Osteoblast (primary cell): ENCODE data around the gene WFDC1. TPM values are rescaled to one million over a fixed set of nuclear protein-coding genes. Genes with fewer than 3 reads are reported as not detected.

Experiments
- DNase-seq: peaks from one replicate; pipeline ENCODE4 v3.0.0; 2011; ENCODE audit warnings: low spot score, mixed read lengths; ENCODE audit not compliant: insufficient read length; ENCODE audit errors: missing footprints
- H2AFZ ChIP-seq: 2 replicates; pipeline ENCODE4 v1.6.0; 2011; ENCODE audit warnings: mild to moderate bottlenecking, low read length
- H3K27ac ChIP-seq: 2 replicates; pipeline ENCODE4 v1.5.1; 2011; ENCODE audit warnings: mild to moderate bottlenecking, low read depth, low read length, moderate library complexity
- H3K27me3 ChIP-seq: 2 replicates; pipeline ENCODE4 v1.6.0; 2012; ENCODE audit warnings: mild to moderate bottlenecking, control low read depth, inconsistent platforms, low read length, moderate library complexity; ENCODE audit not compliant: insufficient read depth
- H3K36me3 ChIP-seq: 2 replicates; pipeline ENCODE4 v1.5.1; 2011; ENCODE audit warnings: mild to moderate bottlenecking, low read length, control low read depth, moderate library complexity; ENCODE audit not compliant: insufficient read depth
- H3K4me1 ChIP-seq: 2 replicates; pipeline ENCODE4 v1.5.1; 2011; ENCODE audit warnings: mild to moderate bottlenecking, low read length, control low read depth, moderate library complexity; ENCODE audit not compliant: insufficient read depth
- H3K4me2 ChIP-seq: 2 replicates; pipeline ENCODE4 v1.6.0; 2011; ENCODE audit warnings: mild to moderate bottlenecking, low read length; ENCODE audit not compliant: insufficient read depth
- H3K4me3 ChIP-seq: fragments of 200-600 bp; sonication (generic); 3 replicates; pipeline ENCODE4 v1.5.1; 2012; ENCODE audit warnings: mild to moderate bottlenecking, low read length, inconsistent platforms; ENCODE audit not compliant: insufficient read depth
- H3K79me2 ChIP-seq: 2 replicates; pipeline ENCODE4 v1.6.0; 2012; ENCODE audit warnings: mild to moderate bottlenecking, low read length, control low read depth, inconsistent platforms; ENCODE audit not compliant: insufficient read depth
- H3K9me3 ChIP-seq: 2 replicates; pipeline ENCODE4 v1.5.1; 2011; ENCODE audit warnings: low read depth, low read length, control low read depth
- H4K20me1 ChIP-seq: 2 replicates; pipeline ENCODE4 v1.6.0; 2012; ENCODE audit warnings: mild to moderate bottlenecking, low read length, control low read depth; ENCODE audit not compliant: insufficient read depth
- CTCF ChIP-seq: IDR thresholded peaks from 2 replicates; pipeline ENCODE4 v1.5.1; 2011; ENCODE audit warnings: mild to moderate bottlenecking, low read depth, low read length, moderate library complexity; ENCODE audit errors: extremely low read depth
- total RNA-seq: library from RNA; depleted of rRNA; stranded (reverse); fragments of >200 nt; gene quantifications from 2 replicates; pipeline ENCODE4 v1.2.3, GENCODE V29; 2012

Gene WFDC1
- total RNA-seq, 1 donor, result not detected

DNA sequence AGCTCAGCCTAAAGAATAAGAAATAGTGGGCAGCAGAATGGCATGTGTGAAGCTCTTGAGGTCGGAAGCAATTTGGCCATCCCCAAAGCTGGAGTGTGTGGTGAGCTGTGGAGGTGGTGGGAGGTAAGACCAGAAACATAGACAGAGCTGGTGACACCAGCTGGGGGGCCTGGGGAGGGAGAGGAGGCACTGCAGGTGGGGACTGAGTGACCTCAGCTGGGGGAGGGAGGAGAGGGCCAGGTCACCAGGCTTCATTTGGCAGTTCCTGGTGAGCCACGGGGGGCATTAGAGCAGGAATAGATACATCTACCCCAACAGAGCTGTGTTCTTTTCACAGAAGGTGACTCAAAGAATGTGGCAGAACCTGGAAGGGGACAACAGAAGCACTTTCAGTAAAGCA lies 31.9 kb downstream of the WFDC1 start:
- Histone ChIP-seq H3K4me1 (no peaks in the 10 kb centered on the region), H2AFZ (no peak overlapping the region), H3K27me3 (no peaks in the 10 kb centered on the region), H3K27ac (no peak overlapping the region), H3K9me3 (no peaks in the 10 kb centered on the region), H4K20me1 (peaks cover 2% of the 10 kb centered on the region), H3K4me2 (no peak overlapping the region), H3K36me3 (no peaks in the 10 kb centered on the region), H3K4me3 (no peak overlapping the region), H3K79me2 (no peaks in the 10 kb centered on the region)
- TF ChIP-seq CTCF, result no peak
- DNase-seq, result no peak

DNA sequence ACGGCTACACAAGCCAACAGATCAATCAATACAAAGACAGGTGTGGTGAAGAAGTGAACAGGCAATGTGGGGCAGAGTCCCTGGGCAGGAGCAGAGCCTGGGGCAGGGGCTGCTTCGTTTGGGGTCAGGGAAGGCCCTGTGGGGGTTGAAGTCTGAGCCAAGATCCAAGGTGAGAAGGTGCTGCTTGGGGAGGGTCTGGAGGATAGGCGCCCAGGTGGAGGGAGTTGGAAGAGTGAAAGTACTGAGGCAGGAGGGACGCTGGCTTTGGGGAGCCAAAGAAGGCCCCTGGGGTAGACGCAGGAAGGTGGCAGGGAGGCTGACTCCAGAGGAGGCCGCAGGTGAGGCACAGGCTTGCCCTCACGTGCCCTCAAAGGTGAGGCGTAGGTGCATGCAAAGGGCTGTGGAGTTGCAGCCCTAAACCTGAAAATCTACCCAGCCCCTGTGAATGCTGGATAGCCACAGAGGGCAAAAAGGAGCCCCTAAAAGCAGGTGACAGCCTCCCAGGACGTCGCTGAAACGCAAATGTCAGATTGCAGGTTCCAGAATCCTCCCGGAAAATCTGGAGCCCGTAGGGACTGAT lies 33.3 kb downstream of the WFDC1 start:
- TF ChIP-seq CTCF, result no peak
- no peaks in the 10 kb centered on the region for H3K27me3 ChIP-seq
- H4K20me1 ChIP-seq, result peaks cover 2% of the 10 kb centered on the region
- no peaks in the 10 kb centered on the region for H3K36me3 ChIP-seq
- no peak for DNase-seq
- no peak overlapping the region for H3K4me3 ChIP-seq
- H2AFZ ChIP-seq, result no peak overlapping the region
- H3K4me1 ChIP-seq, result no peaks in the 10 kb centered on the region
- H3K9me3 ChIP-seq, result no peaks in the 10 kb centered on the region
- H3K4me2 ChIP-seq, result no peak overlapping the region
- H3K27ac ChIP-seq, result no peak overlapping the region
- H3K79me2 ChIP-seq, result no peaks in the 10 kb centered on the region

DNA sequence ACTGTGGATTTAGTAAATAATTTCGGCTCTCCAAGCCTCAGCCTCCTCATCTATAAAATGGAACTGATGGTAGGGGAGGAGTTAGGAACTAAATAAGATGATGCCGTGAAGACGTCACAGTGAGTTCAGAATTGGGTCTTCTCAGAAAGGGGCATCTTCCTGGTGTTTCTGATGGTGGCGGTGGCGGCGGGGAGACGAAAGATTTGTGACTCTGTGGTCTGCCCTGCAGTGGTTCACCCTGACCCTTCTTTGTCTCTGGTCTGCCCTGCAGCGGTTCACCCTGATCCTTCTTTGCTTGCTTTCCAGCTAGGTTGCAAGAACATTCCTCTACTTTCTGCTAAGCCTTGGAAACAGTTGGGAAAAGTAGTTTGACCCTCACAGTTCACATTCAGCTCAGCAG lies 34.3 kb downstream of the WFDC1 start:
- Histone ChIP-seq H3K27ac (no peak overlapping the region), H3K9me3 (no peaks in the 10 kb centered on the region), H3K36me3 (no peaks in the 10 kb centered on the region), H3K4me2 (no peak overlapping the region), H2AFZ (no peak overlapping the region), H3K4me1 (no peaks in the 10 kb centered on the region), H4K20me1 (peaks cover 2% of the 10 kb centered on the region), H3K79me2 (no peaks in the 10 kb centered on the region), H3K4me3 (no peak overlapping the region), H3K27me3 (no peaks in the 10 kb centered on the region)
- TF ChIP-seq CTCF, result no peak
- DNase-seq, result no peak

DNA sequence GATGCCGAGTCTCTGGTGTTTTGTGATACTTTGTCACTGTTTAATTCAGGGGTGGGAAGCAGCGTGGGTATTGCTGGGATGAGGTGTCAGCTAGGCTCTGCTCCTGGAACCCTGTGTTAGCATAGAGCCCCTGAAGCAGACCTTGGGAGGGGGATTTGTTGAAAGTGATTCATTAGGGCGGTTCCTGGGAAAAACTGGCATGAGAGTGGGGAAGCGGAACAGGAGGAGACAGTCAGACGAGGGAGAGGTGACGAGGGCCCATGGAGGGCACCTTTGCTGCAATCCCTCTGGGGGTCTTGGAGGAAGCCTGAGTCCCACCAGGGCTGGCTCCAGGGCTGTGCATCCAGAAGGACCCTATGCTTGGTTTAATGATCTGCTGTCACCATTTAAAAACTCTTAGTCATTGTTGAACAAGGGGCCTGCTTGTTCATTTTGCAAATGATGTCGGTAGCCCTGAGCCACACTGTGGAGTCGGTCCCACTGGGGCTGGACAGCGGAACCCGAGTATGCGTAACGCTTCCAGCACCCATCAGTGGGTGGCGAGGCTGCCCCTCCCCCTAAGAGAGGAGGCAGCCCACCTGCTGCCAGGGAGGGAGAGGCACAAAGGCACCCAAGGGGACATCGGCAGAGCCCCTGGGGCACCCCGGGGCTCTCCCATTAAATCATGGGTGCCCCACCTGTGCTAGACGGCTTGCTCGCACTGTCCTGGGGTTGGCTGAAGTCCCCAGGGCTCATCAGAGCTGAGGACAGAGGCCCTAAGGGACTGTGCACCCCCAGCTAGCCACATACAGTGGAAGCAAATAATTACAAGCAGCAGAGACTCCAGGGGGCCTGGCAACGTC lies 35.4 kb downstream of the WFDC1 start:
- Histone ChIP-seq H2AFZ (no peak overlapping the region), H3K36me3 (no peaks in the 10 kb centered on the region), H4K20me1 (peaks cover 2% of the 10 kb centered on the region), H3K4me1 (no peaks in the 10 kb centered on the region), H3K79me2 (no peaks in the 10 kb centered on the region), H3K9me3 (no peaks in the 10 kb centered on the region), H3K27ac (no peak overlapping the region), H3K27me3 (no peaks in the 10 kb centered on the region), H3K4me3 (no peak overlapping the region), H3K4me2 (no peak overlapping the region)
- no peak for TF ChIP-seq CTCF
- no peak for DNase-seq
